Measurements from ENCODE around the gene ALDH3A2.

- no peak for TF ChIP-seq POLR2A (IDR thresholded peaks at IDR 0.05)
- no peak for TF ChIP-seq CTCF (IDR thresholded peaks at IDR 0.05)
- TF ChIP-seq POLR2AphosphoS5 (IDR thresholded peaks at IDR 0.05) = no peak
Measured at GRCh38 chr17:19683117-19683516, 34.6 kb downstream of the ALDH3A2 start.

All from stomach (tissue), 4 donors.